ENCODE measurements around the gene RAB40B.

The RAB40B gene

DNA sequence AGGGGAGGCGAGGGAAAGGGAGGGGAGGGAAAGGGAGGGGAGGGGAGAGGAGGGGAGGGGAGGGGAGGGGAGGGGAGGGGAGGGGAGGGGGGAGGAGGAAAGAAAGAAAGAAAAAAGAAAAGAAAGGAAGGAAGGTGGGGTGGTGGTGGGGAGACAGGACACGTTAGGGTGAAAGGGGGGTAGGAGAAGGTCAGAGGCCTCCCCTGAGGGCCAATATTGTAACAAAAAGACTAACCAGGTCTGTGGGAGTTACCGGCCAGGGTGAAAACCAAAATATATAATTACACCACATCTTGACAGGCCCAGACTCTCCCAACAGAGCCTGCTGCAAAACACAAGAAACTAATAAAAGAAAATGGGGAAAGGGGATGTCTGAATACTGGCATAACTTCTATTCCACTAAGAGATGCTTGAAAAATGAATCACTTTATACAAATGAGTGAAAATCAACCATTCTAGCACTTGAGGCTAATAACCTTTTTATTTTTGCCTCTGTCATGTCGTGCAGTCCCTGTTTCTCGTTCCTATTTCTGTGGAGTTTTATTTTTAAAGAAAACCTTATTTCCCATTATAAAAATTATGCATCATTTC lies 60.2 kb downstream of the RAB40B start:
- H3K27me3 ChIP-seq (replicated peaks; ENCODE audit: control insufficient read depth, insufficient read depth, low read length, poor library complexity, severe bottlenecking), result no peaks in the 10 kb centered on the region
- H3K36me3 ChIP-seq (ENCODE audit: control insufficient read depth, insufficient read depth, low read length), result peaks cover 61% of the 10 kb centered on the region
- no peak for DNase-seq
- H3K27ac ChIP-seq (ENCODE audit: insufficient read depth, low read length, poor library complexity, severe bottlenecking), result no peak overlapping the region
- no peak overlapping the region for H3K4me3 ChIP-seq (ENCODE audit: insufficient read depth, low read depth, low read length, poor library complexity, severe bottlenecking)
- no peaks in the 10 kb centered on the region for H3K4me1 ChIP-seq (ENCODE audit: control insufficient read depth, insufficient read depth, low read length, poor library complexity, severe bottlenecking)
- no peaks in the 10 kb centered on the region for H3K9me3 ChIP-seq (ENCODE audit: control insufficient read depth, low read length)

- Histone ChIP-seq H3K27ac (ENCODE audit: insufficient read depth, low read length, poor library complexity, severe bottlenecking) (no peak overlapping the region), H3K4me1 (ENCODE audit: control insufficient read depth, insufficient read depth, low read length, poor library complexity, severe bottlenecking) (no peaks in the 10 kb centered on the region)
Measured at GRCh38 chr17:82636626-82637598, 61.6 kb downstream of the RAB40B start.

GRCh38 chr17:82633343-82633742 lies 65.2 kb downstream of the RAB40B start:
- no peak overlapping the region for H3K4me3 ChIP-seq (ENCODE audit: insufficient read depth, low read depth, low read length, poor library complexity, severe bottlenecking)
- no peak overlapping the region for H3K27ac ChIP-seq (ENCODE audit: insufficient read depth, low read length, poor library complexity, severe bottlenecking)
- no peaks in the 10 kb centered on the region for H3K27me3 ChIP-seq (replicated peaks; ENCODE audit: control insufficient read depth, insufficient read depth, low read length, poor library complexity, severe bottlenecking)
- DNase-seq, result no peak
- H3K9me3 ChIP-seq (ENCODE audit: control insufficient read depth, low read length), result no peaks in the 10 kb centered on the region
- H3K4me1 ChIP-seq (ENCODE audit: control insufficient read depth, insufficient read depth, low read length, poor library complexity, severe bottlenecking), result no peaks in the 10 kb centered on the region
- peaks cover 41% of the 10 kb centered on the region for H3K36me3 ChIP-seq (ENCODE audit: control insufficient read depth, insufficient read depth, low read length)

More at GRCh38 chr17:82636626-82637598, 61.6 kb downstream of the RAB40B start:
- Histone ChIP-seq H3K27me3 (replicated peaks; ENCODE audit: control insufficient read depth, insufficient read depth, low read length, poor library complexity, severe bottlenecking) (no peaks in the 10 kb centered on the region), H3K36me3 (ENCODE audit: control insufficient read depth, insufficient read depth, low read length) (peaks cover 51% of the 10 kb centered on the region), H3K4me3 (ENCODE audit: insufficient read depth, low read depth, low read length, poor library complexity, severe bottlenecking) (no peak overlapping the region), H3K9me3 (ENCODE audit: control insufficient read depth, low read length) (no peaks in the 10 kb centered on the region)
- no peak for DNase-seq

- no peaks in the 10 kb centered on the region for H3K4me1 ChIP-seq (ENCODE audit: control insufficient read depth, insufficient read depth, low read length, poor library complexity, severe bottlenecking)
- H3K9me3 ChIP-seq (ENCODE audit: control insufficient read depth, low read length), result no peaks in the 10 kb centered on the region
- no peak overlapping the region for H3K4me3 ChIP-seq (ENCODE audit: insufficient read depth, low read depth, low read length, poor library complexity, severe bottlenecking)
- peaks cover 47% of the 10 kb centered on the region for H3K36me3 ChIP-seq (ENCODE audit: control insufficient read depth, insufficient read depth, low read length)
- no peak overlapping the region for H3K27ac ChIP-seq (ENCODE audit: insufficient read depth, low read length, poor library complexity, severe bottlenecking)
- no peak for DNase-seq
- no peaks in the 10 kb centered on the region for H3K27me3 ChIP-seq (replicated peaks; ENCODE audit: control insufficient read depth, insufficient read depth, low read length, poor library complexity, severe bottlenecking)
Measured at GRCh38 chr17:82632451-82632850, 66.0 kb downstream of the RAB40B start.

GRCh38 chr17:82631544-82631943 lies 67.0 kb downstream of the RAB40B start:
- H3K9me3 ChIP-seq (ENCODE audit: control insufficient read depth, low read length), result no peaks in the 10 kb centered on the region
- no peak for DNase-seq
- H3K4me3 ChIP-seq (ENCODE audit: insufficient read depth, low read depth, low read length, poor library complexity, severe bottlenecking), result no peak overlapping the region
- H3K4me1 ChIP-seq (ENCODE audit: control insufficient read depth, insufficient read depth, low read length, poor library complexity, severe bottlenecking), result no peaks in the 10 kb centered on the region
- H3K36me3 ChIP-seq (ENCODE audit: control insufficient read depth, insufficient read depth, low read length), result peaks cover 46% of the 10 kb centered on the region
- no peak overlapping the region for H3K27ac ChIP-seq (ENCODE audit: insufficient read depth, low read length, poor library complexity, severe bottlenecking)
- H3K27me3 ChIP-seq (replicated peaks; ENCODE audit: control insufficient read depth, insufficient read depth, low read length, poor library complexity, severe bottlenecking), result no peaks in the 10 kb centered on the region

- Histone ChIP-seq H3K4me1 (ENCODE audit: control insufficient read depth, insufficient read depth, low read length, poor library complexity, severe bottlenecking) (no peaks in the 10 kb centered on the region), H3K27me3 (replicated peaks; ENCODE audit: control insufficient read depth, insufficient read depth, low read length, poor library complexity, severe bottlenecking) (no peaks in the 10 kb centered on the region), H3K4me3 (ENCODE audit: insufficient read depth, low read depth, low read length, poor library complexity, severe bottlenecking) (no peak overlapping the region), H3K27ac (ENCODE audit: insufficient read depth, low read length, poor library complexity, severe bottlenecking) (no peak overlapping the region), H3K9me3 (ENCODE audit: control insufficient read depth, low read length) (no peaks in the 10 kb centered on the region), H3K36me3 (ENCODE audit: control insufficient read depth, insufficient read depth, low read length) (peaks cover 52% of the 10 kb centered on the region)
- no peak for DNase-seq
Measured at GRCh38 chr17:82630212-82630611, 68.3 kb downstream of the RAB40B start.

GRCh38 chr17:82629748-82630147 lies 68.8 kb downstream of the RAB40B start:
- no peak overlapping the region for H3K27ac ChIP-seq (ENCODE audit: insufficient read depth, low read length, poor library complexity, severe bottlenecking)
- peaks cover 56% of the 10 kb centered on the region for H3K36me3 ChIP-seq (ENCODE audit: control insufficient read depth, insufficient read depth, low read length)
- H3K9me3 ChIP-seq (ENCODE audit: control insufficient read depth, low read length), result no peaks in the 10 kb centered on the region
- no peak for DNase-seq
- no peak overlapping the region for H3K4me3 ChIP-seq (ENCODE audit: insufficient read depth, low read depth, low read length, poor library complexity, severe bottlenecking)
- no peaks in the 10 kb centered on the region for H3K4me1 ChIP-seq (ENCODE audit: control insufficient read depth, insufficient read depth, low read length, poor library complexity, severe bottlenecking)
- H3K27me3 ChIP-seq (replicated peaks; ENCODE audit: control insufficient read depth, insufficient read depth, low read length, poor library complexity, severe bottlenecking), result no peaks in the 10 kb centered on the region

DNA sequence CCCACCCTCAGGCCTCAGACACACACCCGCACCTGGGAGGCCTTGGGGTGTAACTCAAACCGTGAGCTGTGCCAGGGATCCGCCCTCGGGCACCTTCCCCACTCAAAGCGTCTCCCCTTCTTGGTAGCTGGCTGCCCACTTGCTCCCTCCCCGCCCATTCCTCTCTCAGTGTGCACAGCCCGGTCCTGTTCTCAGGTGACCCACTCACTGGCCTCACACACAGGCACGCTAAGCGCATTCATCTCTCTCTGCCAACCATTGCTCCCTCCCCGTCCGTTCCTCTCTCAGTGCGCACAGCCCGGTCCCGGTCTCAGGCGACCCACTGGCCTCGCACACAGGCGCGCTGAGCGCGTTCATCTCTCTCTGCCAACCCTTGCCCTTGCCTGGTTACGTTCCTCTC lies 71.1 kb downstream of the RAB40B start:
- H3K4me3 ChIP-seq (ENCODE audit: insufficient read depth, low read depth, low read length, poor library complexity, severe bottlenecking), result no peak overlapping the region
- no peaks in the 10 kb centered on the region for H3K27me3 ChIP-seq (replicated peaks; ENCODE audit: control insufficient read depth, insufficient read depth, low read length, poor library complexity, severe bottlenecking)
- no peaks in the 10 kb centered on the region for H3K4me1 ChIP-seq (ENCODE audit: control insufficient read depth, insufficient read depth, low read length, poor library complexity, severe bottlenecking)
- peaks cover 60% of the 10 kb centered on the region for H3K36me3 ChIP-seq (ENCODE audit: control insufficient read depth, insufficient read depth, low read length)
- H3K27ac ChIP-seq (ENCODE audit: insufficient read depth, low read length, poor library complexity, severe bottlenecking), result no peak overlapping the region
- no peaks in the 10 kb centered on the region for H3K9me3 ChIP-seq (ENCODE audit: control insufficient read depth, low read length)
- DNase-seq, result no peak

GRCh38 chr17:82623707-82624106 lies 74.8 kb downstream of the RAB40B start:
- Histone ChIP-seq H3K36me3 (ENCODE audit: control insufficient read depth, insufficient read depth, low read length) (peaks cover 82% of the 10 kb centered on the region), H3K4me1 (ENCODE audit: control insufficient read depth, insufficient read depth, low read length, poor library complexity, severe bottlenecking) (no peaks in the 10 kb centered on the region), H3K27me3 (replicated peaks; ENCODE audit: control insufficient read depth, insufficient read depth, low read length, poor library complexity, severe bottlenecking) (no peaks in the 10 kb centered on the region), H3K9me3 (ENCODE audit: control insufficient read depth, low read length) (no peaks in the 10 kb centered on the region), H3K27ac (ENCODE audit: insufficient read depth, low read length, poor library complexity, severe bottlenecking) (no peak overlapping the region), H3K4me3 (ENCODE audit: insufficient read depth, low read depth, low read length, poor library complexity, severe bottlenecking) (no peak overlapping the region)
- no peak for DNase-seq

- H3K27ac ChIP-seq (ENCODE audit: insufficient read depth, low read length, poor library complexity, severe bottlenecking), result no peak overlapping the region
- no peak for DNase-seq
Measured at GRCh38 chr17:82619641-82620040, 78.9 kb downstream of the RAB40B start.

More at GRCh38 chr17:82619641-82620040, 78.9 kb downstream of the RAB40B start:
- Histone ChIP-seq H3K4me1 (ENCODE audit: control insufficient read depth, insufficient read depth, low read length, poor library complexity, severe bottlenecking) (no peaks in the 10 kb centered on the region), H3K27me3 (replicated peaks; ENCODE audit: control insufficient read depth, insufficient read depth, low read length, poor library complexity, severe bottlenecking) (no peaks in the 10 kb centered on the region), H3K36me3 (ENCODE audit: control insufficient read depth, insufficient read depth, low read length) (peaks cover 84% of the 10 kb centered on the region), H3K4me3 (ENCODE audit: insufficient read depth, low read depth, low read length, poor library complexity, severe bottlenecking) (no peak overlapping the region), H3K9me3 (ENCODE audit: control insufficient read depth, low read length) (no peaks in the 10 kb centered on the region)

All from effector memory CD4-positive, alpha-beta T cell (primary cell).